Liver (tissue), 9 donors: ENCODE data around the gene KIF4A. TPM values are rescaled to one million over a fixed set of nuclear protein-coding genes. Genes with fewer than 3 reads are reported as not detected.

ENCODE experiments used
- DNase-seq: peaks from one replicate; pipeline ENCODE4 v3.0.0-alpha.2; 2017; ENCODE audit warnings: low spot score
- H3K27ac ChIP-seq, 2 donors: one replicate each; pipeline ENCODE4 v1.7.0; 2013; ENCODE audit warnings: inconsistent platforms in 2 of 2, low read length in 2 of 2, control low read depth in 1 of 2, low read depth in 1 of 2, mild to moderate bottlenecking in 1 of 2
- H3K27me3 ChIP-seq, 4 donors: one replicate each; pipeline versions ENCODE4 v1.6.1 to v1.7.0; 2013; ENCODE audit warnings: low read length in 3 of 4, inconsistent platforms in 1 of 4, mild to moderate bottlenecking in 1 of 4, moderate library complexity in 1 of 4; ENCODE audit not compliant: control insufficient read depth in 4 of 4, insufficient read depth in 4 of 4
- H3K36me3 ChIP-seq, 4 donors: one replicate each; pipeline versions ENCODE4 v1.6.1 to v1.7.0; 2013; ENCODE audit warnings: low read length in 3 of 4, mild to moderate bottlenecking in 3 of 4, low read depth in 1 of 4, moderate library complexity in 1 of 4; ENCODE audit not compliant: control insufficient read depth in 4 of 4, insufficient read depth in 3 of 4
- H3K4me1 ChIP-seq, 4 donors: one replicate each; pipeline versions ENCODE4 v1.6.1 to v1.7.0; 2013; ENCODE audit warnings: low read length in 3 of 4, mild to moderate bottlenecking in 3 of 4, moderate library complexity in 1 of 4; ENCODE audit not compliant: control insufficient read depth in 4 of 4, insufficient read depth in 4 of 4
- H3K4me3 ChIP-seq, 3 donors: one replicate each; pipeline versions ENCODE4 v1.6.1 to v1.7.0; 2013; ENCODE audit warnings: low read length in 3 of 3, control low read depth in 1 of 3, low read depth in 1 of 3, mild to moderate bottlenecking in 1 of 3
- H3K9ac ChIP-seq, 2 donors: one replicate each; pipeline ENCODE4 v1.7.0; 2013; ENCODE audit warnings: low read length in 2 of 2, mild to moderate bottlenecking in 2 of 2, moderate library complexity in 2 of 2, control low read depth in 1 of 2, low read depth in 1 of 2
- H3K9me3 ChIP-seq, 4 donors: one replicate each; pipeline versions ENCODE4 v1.6.1 to v1.7.0; 2013; ENCODE audit warnings: low read length in 3 of 4; ENCODE audit not compliant: control insufficient read depth in 4 of 4
- ATF3 ChIP-seq: IDR thresholded peaks from 2 replicates; pipeline ENCODE4 v1.6.1; 2016; ENCODE audit warnings: antibody characterized with exemption
- CTCF ChIP-seq: fragments of 150-350 bp; IDR thresholded peaks from 2 replicates; pipeline ENCODE4 v1.5.1; 2017; ENCODE audit warnings: improper control_type of control experiment, low read depth, low read length; ENCODE audit not compliant: missing input control
- FOXA1 ChIP-seq: IDR thresholded peaks from 2 replicates; pipeline ENCODE4 v1.6.1; 2016; ENCODE audit warnings: antibody characterized with exemption
- JUND ChIP-seq, 2 donors: IDR thresholded peaks; 2 replicates each; pipeline ENCODE4 v1.6.1; 2016; ENCODE audit warnings: antibody characterized with exemption in 2 of 2
- RAD21 ChIP-seq, 2 donors: IDR thresholded peaks; 2 replicates each; pipeline ENCODE4 v1.6.1; 2016; ENCODE audit warnings: antibody characterized with exemption in 2 of 2, mild to moderate bottlenecking in 2 of 2
- SP1 ChIP-seq: IDR thresholded peaks from 2 replicates; pipeline ENCODE4 v1.6.1; 2018; ENCODE audit warnings: antibody characterized with exemption, mild to moderate bottlenecking
- TAF1 ChIP-seq: conservative IDR thresholded peaks from 2 replicates; pipeline ENCODE4 v1.6.1; 2016; ENCODE audit warnings: antibody characterized with exemption, mild to moderate bottlenecking
- WGBS: extraction: QIAGEN DNeasy Blood & Tissue Kit; methylation state at CpG from one replicate; pipeline ENCODE4 v1.1.7; 2013; 5-methylcytosine and 5-hydroxymethylcytosine counted together
- polyA plus RNA-seq, 2 donors: library from polyadenylated mRNA; stranded (reverse) in 1 of 2; unstranded in 1 of 2; fragments of 200-250 nt in 1 of 2; fragments of >200 nt in 1 of 2; fragmentation: Nextera tagmentation in 1 of 2; extraction: Ambion mirVana in 1 of 2; gene quantifications; one replicate each; pipeline versions ENCODE4 v1.2.1 to v1.2.3, GENCODE V29; 2013 to 2015
- total RNA-seq, 2 donors: library from RNA; depleted of rRNA; stranded (reverse); fragments of >200 nt; gene quantifications; one replicate each; pipeline ENCODE4 v1.2.3, GENCODE V29; 2014
- TF ChIP-seq, protein P1 (sequence below): IDR thresholded peaks from 2 replicates; pipeline ENCODE4 v1.6.1; 2016; ENCODE audit warnings: antibody characterized with exemption, mild to moderate bottlenecking
- donor health status: healthy.
- donor health status: healthy.
- donor health status: healthy.
- donor health status: healthy.
- donor health status: healthy.

The KIF4A gene
- total and polyA plus RNA-seq, 4 donors = under 0.01 to 17.3 (median 0.50) TPM

DNA sequence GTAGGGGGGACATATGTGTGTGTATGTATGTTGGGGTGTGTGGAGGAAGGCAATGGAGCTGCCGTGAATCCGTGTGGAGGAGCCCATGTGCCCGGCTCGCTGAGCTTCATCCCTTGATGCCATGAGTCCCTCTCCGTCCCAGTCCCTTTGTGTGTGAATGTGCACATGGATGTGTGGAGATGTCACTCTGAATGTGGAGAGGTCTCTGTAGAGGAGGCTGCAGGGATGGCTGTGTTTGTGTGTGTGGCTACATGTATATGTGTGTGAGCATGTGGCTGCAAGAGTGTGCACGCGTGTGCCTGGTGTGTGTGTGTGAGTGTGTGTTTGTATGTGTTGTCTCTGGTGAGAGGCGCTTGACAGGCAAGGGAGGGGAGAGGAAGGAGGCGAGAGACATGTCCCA, 156.0 kb downstream of the KIF4A start:
- Histone ChIP-seq H3K36me3 (no peaks in the 10 kb centered on the region), H3K27me3 (peaks cover 0 to 6% (median 0%) of the 10 kb centered on the region in 4 donors), H3K4me1 (peaks cover 0 to 3% (median 0%) of the 10 kb centered on the region in 4 donors), H3K27ac (no peak overlapping the region), H3K4me3 (no peak overlapping the region), H3K9me3 (peaks cover 0 to 4% (median 0%) of the 10 kb centered on the region in 4 donors), H3K9ac (no peak overlapping the region)
- DNase-seq = no peak
- WGBS = 79% methylated on average over 9 of the region's 9 CpGs
- TF ChIP-seq TAF1 = no peak
- no peak for TF ChIP-seq CTCF
- no peak for TF ChIP-seq RAD21 (IDR thresholded peaks at IDR 0.05)
- TF ChIP-seq, protein P1, sequence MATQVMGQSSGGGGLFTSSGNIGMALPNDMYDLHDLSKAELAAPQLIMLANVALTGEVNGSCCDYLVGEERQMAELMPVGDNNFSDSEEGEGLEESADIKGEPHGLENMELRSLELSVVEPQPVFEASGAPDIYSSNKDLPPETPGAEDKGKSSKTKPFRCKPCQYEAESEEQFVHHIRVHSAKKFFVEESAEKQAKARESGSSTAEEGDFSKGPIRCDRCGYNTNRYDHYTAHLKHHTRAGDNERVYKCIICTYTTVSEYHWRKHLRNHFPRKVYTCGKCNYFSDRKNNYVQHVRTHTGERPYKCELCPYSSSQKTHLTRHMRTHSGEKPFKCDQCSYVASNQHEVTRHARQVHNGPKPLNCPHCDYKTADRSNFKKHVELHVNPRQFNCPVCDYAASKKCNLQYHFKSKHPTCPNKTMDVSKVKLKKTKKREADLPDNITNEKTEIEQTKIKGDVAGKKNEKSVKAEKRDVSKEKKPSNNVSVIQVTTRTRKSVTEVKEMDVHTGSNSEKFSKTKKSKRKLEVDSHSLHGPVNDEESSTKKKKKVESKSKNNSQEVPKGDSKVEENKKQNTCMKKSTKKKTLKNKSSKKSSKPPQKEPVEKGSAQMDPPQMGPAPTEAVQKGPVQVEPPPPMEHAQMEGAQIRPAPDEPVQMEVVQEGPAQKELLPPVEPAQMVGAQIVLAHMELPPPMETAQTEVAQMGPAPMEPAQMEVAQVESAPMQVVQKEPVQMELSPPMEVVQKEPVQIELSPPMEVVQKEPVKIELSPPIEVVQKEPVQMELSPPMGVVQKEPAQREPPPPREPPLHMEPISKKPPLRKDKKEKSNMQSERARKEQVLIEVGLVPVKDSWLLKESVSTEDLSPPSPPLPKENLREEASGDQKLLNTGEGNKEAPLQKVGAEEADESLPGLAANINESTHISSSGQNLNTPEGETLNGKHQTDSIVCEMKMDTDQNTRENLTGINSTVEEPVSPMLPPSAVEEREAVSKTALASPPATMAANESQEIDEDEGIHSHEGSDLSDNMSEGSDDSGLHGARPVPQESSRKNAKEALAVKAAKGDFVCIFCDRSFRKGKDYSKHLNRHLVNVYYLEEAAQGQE = no peak
- no peak for TF ChIP-seq ATF3
- no peak for TF ChIP-seq SP1
- no peak for TF ChIP-seq FOXA1
- TF ChIP-seq JUND (IDR thresholded peaks at IDR 0.05) = no peak

- no peak for DNase-seq
- H3K9ac ChIP-seq = no peak overlapping the region
- peaks cover 0 to 4% (median 0%) of the 10 kb centered on the region in 4 donors for H3K9me3 ChIP-seq
- H3K4me1 ChIP-seq = peaks cover 0 to 3% (median 0%) of the 10 kb centered on the region in 4 donors
- WGBS = 82% methylated on average over 16 of the region's 16 CpGs
- TF ChIP-seq, protein P1 = no peak
- TF ChIP-seq CTCF = no peak
- H3K27ac ChIP-seq = no peak overlapping the region
- H3K4me3 ChIP-seq = no peak overlapping the region
- peaks cover 0 to 6% (median 0%) of the 10 kb centered on the region in 4 donors for H3K27me3 ChIP-seq
- no peaks in the 10 kb centered on the region for H3K36me3 ChIP-seq
These were observed 156.8 kb downstream of the KIF4A start for GRCh38 chrX:70446380-70447350.
